Liver (tissue), 9 donors: ENCODE measurements around the gene CPZ. TPM values are rescaled to one million over a fixed set of nuclear protein-coding genes. Genes with fewer than 3 reads are reported as not detected.

Experiments used
- DNase-seq: peaks from one replicate; pipeline ENCODE4 v3.0.0-alpha.2; 2017; ENCODE audit warnings: low spot score
- H3K27ac ChIP-seq, 2 donors: one replicate each; pipeline ENCODE4 v1.7.0; 2013; ENCODE audit warnings: inconsistent platforms in 2 of 2, low read length in 2 of 2, control low read depth in 1 of 2, low read depth in 1 of 2, mild to moderate bottlenecking in 1 of 2
- H3K27me3 ChIP-seq, 4 donors: one replicate each; pipeline versions ENCODE4 v1.6.1 to v1.7.0; 2013; ENCODE audit warnings: low read length in 3 of 4, inconsistent platforms in 1 of 4, mild to moderate bottlenecking in 1 of 4, moderate library complexity in 1 of 4; ENCODE audit not compliant: control insufficient read depth in 4 of 4, insufficient read depth in 4 of 4
- H3K36me3 ChIP-seq, 4 donors: one replicate each; pipeline versions ENCODE4 v1.6.1 to v1.7.0; 2013; ENCODE audit warnings: low read length in 3 of 4, mild to moderate bottlenecking in 3 of 4, low read depth in 1 of 4, moderate library complexity in 1 of 4; ENCODE audit not compliant: control insufficient read depth in 4 of 4, insufficient read depth in 3 of 4
- H3K4me1 ChIP-seq, 4 donors: one replicate each; pipeline versions ENCODE4 v1.6.1 to v1.7.0; 2013; ENCODE audit warnings: low read length in 3 of 4, mild to moderate bottlenecking in 3 of 4, moderate library complexity in 1 of 4; ENCODE audit not compliant: control insufficient read depth in 4 of 4, insufficient read depth in 4 of 4
- H3K4me3 ChIP-seq, 3 donors: one replicate each; pipeline versions ENCODE4 v1.6.1 to v1.7.0; 2013; ENCODE audit warnings: low read length in 3 of 3, control low read depth in 1 of 3, low read depth in 1 of 3, mild to moderate bottlenecking in 1 of 3
- H3K9ac ChIP-seq, 2 donors: one replicate each; pipeline ENCODE4 v1.7.0; 2013; ENCODE audit warnings: low read length in 2 of 2, mild to moderate bottlenecking in 2 of 2, moderate library complexity in 2 of 2, control low read depth in 1 of 2, low read depth in 1 of 2
- H3K9me3 ChIP-seq, 4 donors: one replicate each; pipeline versions ENCODE4 v1.6.1 to v1.7.0; 2013; ENCODE audit warnings: low read length in 3 of 4; ENCODE audit not compliant: control insufficient read depth in 4 of 4
- EGR1 ChIP-seq, 2 donors: IDR thresholded peaks; 2 replicates each; pipeline ENCODE4 v1.6.1; 2016 to 2018; ENCODE audit warnings: antibody characterized with exemption in 2 of 2, low read depth in 2 of 2
- FOXA1 ChIP-seq: IDR thresholded peaks from 2 replicates; pipeline ENCODE4 v1.6.1; 2016; ENCODE audit warnings: antibody characterized with exemption
- FOXA2 ChIP-seq: IDR thresholded peaks from 2 replicates; pipeline ENCODE4 v1.6.1; 2016; ENCODE audit warnings: antibody characterized with exemption
- HNF4A ChIP-seq, 2 donors: conservative IDR thresholded peaks; 2 replicates each; pipeline ENCODE4 v1.6.1; 2016; ENCODE audit warnings: antibody characterized with exemption in 2 of 2, mild to moderate bottlenecking in 2 of 2
- HNF4G ChIP-seq: IDR thresholded peaks from 2 replicates; pipeline ENCODE4 v1.6.1; 2016; ENCODE audit warnings: antibody characterized with exemption
- NR2F2 ChIP-seq: IDR thresholded peaks from 2 replicates; pipeline ENCODE4 v1.6.1; 2016; ENCODE audit warnings: antibody characterized with exemption
- RXRA ChIP-seq, 2 donors: IDR thresholded peaks; 2 replicates each; pipeline ENCODE4 v1.6.1; 2017 to 2018; ENCODE audit warnings: antibody characterized with exemption in 2 of 2, mild to moderate bottlenecking in 1 of 2
- SP1 ChIP-seq: IDR thresholded peaks from 2 replicates; pipeline ENCODE4 v1.6.1; 2018; ENCODE audit warnings: antibody characterized with exemption, mild to moderate bottlenecking
- YY1 ChIP-seq: IDR thresholded peaks from 2 replicates; pipeline ENCODE4 v1.6.1; 2016; ENCODE audit warnings: antibody characterized with exemption, mild to moderate bottlenecking
- WGBS: extraction: QIAGEN DNeasy Blood & Tissue Kit; methylation state at CpG from one replicate; pipeline ENCODE4 v1.1.7; 2013; 5-methylcytosine and 5-hydroxymethylcytosine counted together
- polyA plus RNA-seq, 2 donors: library from polyadenylated mRNA; stranded (reverse) in 1 of 2; unstranded in 1 of 2; fragments of 200-250 nt in 1 of 2; fragments of >200 nt in 1 of 2; fragmentation: Nextera tagmentation in 1 of 2; extraction: Ambion mirVana in 1 of 2; gene quantifications; one replicate each; pipeline versions ENCODE4 v1.2.1 to v1.2.3, GENCODE V29; 2013 to 2015
- total RNA-seq, 2 donors: library from RNA; depleted of rRNA; stranded (reverse); fragments of >200 nt; gene quantifications; one replicate each; pipeline ENCODE4 v1.2.3, GENCODE V29; 2014
- TF ChIP-seq, protein P1 (sequence below): IDR thresholded peaks from 2 replicates; pipeline ENCODE4 v1.6.1; 2016; ENCODE audit warnings: antibody characterized with exemption
- TF ChIP-seq, protein P2 (sequence below): IDR thresholded peaks from 2 replicates; pipeline ENCODE4 v1.6.1; 2016; ENCODE audit warnings: antibody characterized with exemption
- TF ChIP-seq, protein P3 (sequence below): IDR thresholded peaks from 2 replicates; pipeline ENCODE4 v1.6.1; 2016; ENCODE audit warnings: antibody characterized with exemption, mild to moderate bottlenecking
- TF ChIP-seq, protein P4 (sequence below): IDR thresholded peaks from 2 replicates; pipeline ENCODE4 v1.6.1; 2016; ENCODE audit warnings: antibody characterized with exemption
- donor health status: healthy.
- donor health status: healthy.
- donor health status: healthy.
- donor health status: healthy.
- donor health status: healthy.

Gene CPZ
- total and polyA plus RNA-seq, 4 donors = 0.51 to 1.8 (median 1.4) TPM

DNA sequence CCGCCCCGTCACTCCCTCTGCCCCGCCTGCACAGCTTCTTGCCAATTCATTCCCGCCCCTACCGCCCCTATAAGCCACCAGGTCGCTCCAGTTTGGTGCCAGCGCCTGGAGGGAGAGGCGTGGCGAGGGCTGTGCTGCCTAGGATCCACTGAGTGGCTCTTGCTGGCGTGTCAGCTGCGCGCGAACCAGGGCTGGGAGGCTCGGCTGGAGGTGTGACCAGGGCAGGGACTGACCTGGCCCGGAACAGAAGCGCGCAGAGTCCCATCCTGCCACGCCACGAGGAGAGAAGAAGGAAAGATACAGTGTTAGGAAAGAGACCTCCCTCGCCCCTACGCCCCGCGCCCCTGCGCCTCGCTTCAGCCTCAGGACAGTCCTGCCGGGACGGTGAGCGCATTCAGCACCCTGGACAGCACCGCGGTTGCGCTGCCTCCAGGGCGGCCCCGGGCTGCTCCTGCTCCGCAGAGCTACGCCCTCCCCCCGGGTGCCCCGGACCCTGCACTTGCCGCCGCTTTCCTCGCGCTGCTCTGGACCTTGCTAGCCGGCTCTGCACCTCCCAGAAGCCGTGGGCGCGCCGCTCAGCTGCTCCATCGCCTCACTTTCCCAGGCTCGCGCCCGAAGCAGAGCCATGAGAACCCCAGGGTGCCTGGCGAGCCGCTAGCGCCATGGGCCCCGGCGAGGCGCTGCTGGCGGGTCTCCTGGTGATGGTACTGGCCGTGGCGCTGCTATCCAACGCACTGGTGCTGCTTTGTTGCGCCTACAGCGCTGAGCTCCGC lies 12.1 kb upstream of the CPZ start, which contains the start of gene GPR78:
Gene GPR78 (plus strand): TSS at position 72 of the 773 bp plus-strand sequence. CDS start 591 bp downstream, at position 663.
- Histone ChIP-seq H3K4me3 (no peak within 1 kb of the TSS), H3K4me1 (no peaks in the 10 kb centered on the region), H3K27ac (no peak within 1 kb of the TSS), H3K36me3 (no peaks in the 10 kb centered on the region), H3K9ac (no peak within 1 kb of the TSS), H3K9me3 (no peaks in the 10 kb centered on the region), H3K27me3 (peaks cover 0 to 3% (median 1%) of the 10 kb centered on the region in 4 donors)
- WGBS = 10% methylated on average over 63 of the region's 63 CpGs
- DNase-seq = peak; percentile 69
- TF ChIP-seq RXRA (IDR thresholded peaks at IDR 0.05) (no peak), FOXA2 (no peak)
- TF ChIP-seq, protein P1, sequence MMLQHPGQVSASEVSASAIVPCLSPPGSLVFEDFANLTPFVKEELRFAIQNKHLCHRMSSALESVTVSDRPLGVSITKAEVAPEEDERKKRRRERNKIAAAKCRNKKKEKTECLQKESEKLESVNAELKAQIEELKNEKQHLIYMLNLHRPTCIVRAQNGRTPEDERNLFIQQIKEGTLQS = no peak
- TF ChIP-seq, protein P2, sequence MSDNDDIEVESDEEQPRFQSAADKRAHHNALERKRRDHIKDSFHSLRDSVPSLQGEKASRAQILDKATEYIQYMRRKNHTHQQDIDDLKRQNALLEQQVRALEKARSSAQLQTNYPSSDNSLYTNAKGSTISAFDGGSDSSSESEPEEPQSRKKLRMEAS = no peak
- TF ChIP-seq, protein P3, sequence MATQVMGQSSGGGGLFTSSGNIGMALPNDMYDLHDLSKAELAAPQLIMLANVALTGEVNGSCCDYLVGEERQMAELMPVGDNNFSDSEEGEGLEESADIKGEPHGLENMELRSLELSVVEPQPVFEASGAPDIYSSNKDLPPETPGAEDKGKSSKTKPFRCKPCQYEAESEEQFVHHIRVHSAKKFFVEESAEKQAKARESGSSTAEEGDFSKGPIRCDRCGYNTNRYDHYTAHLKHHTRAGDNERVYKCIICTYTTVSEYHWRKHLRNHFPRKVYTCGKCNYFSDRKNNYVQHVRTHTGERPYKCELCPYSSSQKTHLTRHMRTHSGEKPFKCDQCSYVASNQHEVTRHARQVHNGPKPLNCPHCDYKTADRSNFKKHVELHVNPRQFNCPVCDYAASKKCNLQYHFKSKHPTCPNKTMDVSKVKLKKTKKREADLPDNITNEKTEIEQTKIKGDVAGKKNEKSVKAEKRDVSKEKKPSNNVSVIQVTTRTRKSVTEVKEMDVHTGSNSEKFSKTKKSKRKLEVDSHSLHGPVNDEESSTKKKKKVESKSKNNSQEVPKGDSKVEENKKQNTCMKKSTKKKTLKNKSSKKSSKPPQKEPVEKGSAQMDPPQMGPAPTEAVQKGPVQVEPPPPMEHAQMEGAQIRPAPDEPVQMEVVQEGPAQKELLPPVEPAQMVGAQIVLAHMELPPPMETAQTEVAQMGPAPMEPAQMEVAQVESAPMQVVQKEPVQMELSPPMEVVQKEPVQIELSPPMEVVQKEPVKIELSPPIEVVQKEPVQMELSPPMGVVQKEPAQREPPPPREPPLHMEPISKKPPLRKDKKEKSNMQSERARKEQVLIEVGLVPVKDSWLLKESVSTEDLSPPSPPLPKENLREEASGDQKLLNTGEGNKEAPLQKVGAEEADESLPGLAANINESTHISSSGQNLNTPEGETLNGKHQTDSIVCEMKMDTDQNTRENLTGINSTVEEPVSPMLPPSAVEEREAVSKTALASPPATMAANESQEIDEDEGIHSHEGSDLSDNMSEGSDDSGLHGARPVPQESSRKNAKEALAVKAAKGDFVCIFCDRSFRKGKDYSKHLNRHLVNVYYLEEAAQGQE = peak; percentile 99

DNA sequence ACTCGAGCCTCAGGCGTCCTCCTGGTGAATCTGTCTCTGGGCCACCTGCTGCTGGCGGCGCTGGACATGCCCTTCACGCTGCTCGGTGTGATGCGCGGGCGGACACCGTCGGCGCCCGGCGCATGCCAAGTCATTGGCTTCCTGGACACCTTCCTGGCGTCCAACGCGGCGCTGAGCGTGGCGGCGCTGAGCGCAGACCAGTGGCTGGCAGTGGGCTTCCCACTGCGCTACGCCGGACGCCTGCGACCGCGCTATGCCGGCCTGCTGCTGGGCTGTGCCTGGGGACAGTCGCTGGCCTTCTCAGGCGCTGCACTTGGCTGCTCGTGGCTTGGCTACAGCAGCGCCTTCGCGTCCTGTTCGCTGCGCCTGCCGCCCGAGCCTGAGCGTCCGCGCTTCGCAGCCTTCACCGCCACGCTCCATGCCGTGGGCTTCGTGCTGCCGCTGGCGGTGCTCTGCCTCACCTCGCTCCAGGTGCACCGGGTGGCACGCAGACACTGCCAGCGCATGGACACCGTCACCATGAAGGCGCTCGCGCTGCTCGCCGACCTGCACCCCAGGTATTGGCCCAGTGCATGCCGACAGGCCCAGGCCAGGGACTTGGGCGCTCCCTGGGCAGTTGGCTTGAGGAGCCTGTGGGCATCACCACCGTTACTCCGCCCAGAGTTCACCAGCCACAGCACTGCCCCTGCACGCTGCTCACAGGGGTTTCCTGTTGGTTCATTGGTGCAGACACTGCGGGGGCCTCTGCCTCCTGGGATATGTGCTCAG lies 11.3 kb upstream of the CPZ start:
- Histone ChIP-seq H3K27ac (no peak overlapping the region), H3K36me3 (no peaks in the 10 kb centered on the region), H3K4me1 (no peaks in the 10 kb centered on the region), H3K9ac (no peak overlapping the region), H3K9me3 (no peaks in the 10 kb centered on the region), H3K27me3 (peaks cover 0 to 3% (median 2%) of the 10 kb centered on the region in 4 donors), H3K4me3 (no peak overlapping the region)
- WGBS = 65% methylated on average over 66 of the region's 66 CpGs
- no peak for DNase-seq
- TF ChIP-seq HNF4G = no peak
- TF ChIP-seq SP1 = no peak
- no peak for TF ChIP-seq NR2F2
- no peak for TF ChIP-seq YY1
- TF ChIP-seq HNF4A (conservative IDR thresholded peaks at IDR 0.05) = no peak
- TF ChIP-seq, protein P1 = no peak
- no peak for TF ChIP-seq FOXA1
- TF ChIP-seq EGR1 (IDR thresholded peaks at IDR 0.05; ENCODE audit: low read depth in 2 of 2) = no peak
- TF ChIP-seq, protein P4, sequence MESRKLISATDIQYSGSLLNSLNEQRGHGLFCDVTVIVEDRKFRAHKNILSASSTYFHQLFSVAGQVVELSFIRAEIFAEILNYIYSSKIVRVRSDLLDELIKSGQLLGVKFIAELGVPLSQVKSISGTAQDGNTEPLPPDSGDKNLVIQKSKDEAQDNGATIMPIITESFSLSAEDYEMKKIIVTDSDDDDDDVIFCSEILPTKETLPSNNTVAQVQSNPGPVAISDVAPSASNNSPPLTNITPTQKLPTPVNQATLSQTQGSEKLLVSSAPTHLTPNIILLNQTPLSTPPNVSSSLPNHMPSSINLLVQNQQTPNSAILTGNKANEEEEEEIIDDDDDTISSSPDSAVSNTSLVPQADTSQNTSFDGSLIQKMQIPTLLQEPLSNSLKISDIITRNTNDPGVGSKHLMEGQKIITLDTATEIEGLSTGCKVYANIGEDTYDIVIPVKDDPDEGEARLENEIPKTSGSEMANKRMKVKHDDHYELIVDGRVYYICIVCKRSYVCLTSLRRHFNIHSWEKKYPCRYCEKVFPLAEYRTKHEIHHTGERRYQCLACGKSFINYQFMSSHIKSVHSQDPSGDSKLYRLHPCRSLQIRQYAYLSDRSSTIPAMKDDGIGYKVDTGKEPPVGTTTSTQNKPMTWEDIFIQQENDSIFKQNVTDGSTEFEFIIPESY = no peak
- TF ChIP-seq, protein P3 = no peak
